T-helper 2 cell treated with Interferon-gamma antibody and Interleukin-4, amounts not matched to agents 5 μg/mL and 100 μg/mL, for 36 hours (primary cell): ENCODE measurements around the gene SPATA21.
A peak's percentile ranks its signal among the peaks of the same experiment; 100 is the strongest.

ENCODE experiments used
- DNase-seq: peaks from one replicate; pipeline ENCODE4 v3.0.0; 2021; ENCODE audit warnings: low spot score
- H3K27ac Mint-ChIP-seq: one replicate; pipeline ENCODE4 v1.8.0; 2021; ENCODE audit warnings: mild to moderate bottlenecking, mixed read lengths
- H3K27me3 Mint-ChIP-seq: one replicate; pipeline ENCODE4 v1.8.0; 2021; ENCODE audit warnings: low read depth, mixed read lengths
- H3K36me3 Mint-ChIP-seq: one replicate; pipeline ENCODE4 v1.8.0; 2021; ENCODE audit warnings: low read depth, mixed read lengths
- H3K4me1 Mint-ChIP-seq: one replicate; pipeline ENCODE4 v1.8.0; 2021; ENCODE audit warnings: low read depth, mixed read lengths
- H3K4me3 Mint-ChIP-seq: one replicate; pipeline ENCODE4 v1.8.0; 2022; ENCODE audit warnings: mild to moderate bottlenecking, moderate library complexity, mixed read lengths
- H3K9me3 Mint-ChIP-seq: one replicate; pipeline ENCODE4 v1.8.0; 2021; ENCODE audit warnings: mixed read lengths

SPATA21 gene

GRCh38 chr1:16422041-16422440 lies 15.2 kb downstream of the SPATA21 start:
- H3K36me3 Mint-ChIP-seq, result no peaks in the 10 kb centered on the region
- H3K9me3 Mint-ChIP-seq, result no peaks in the 10 kb centered on the region
- peaks cover 34% of the 10 kb centered on the region for H3K4me1 Mint-ChIP-seq
- no peak overlapping the region for H3K27ac Mint-ChIP-seq
- DNase-seq, result no peak
- H3K4me3 Mint-ChIP-seq, result no peak overlapping the region
- H3K27me3 Mint-ChIP-seq, result no peaks in the 10 kb centered on the region

- no peaks in the 10 kb centered on the region for H3K36me3 Mint-ChIP-seq
- H3K4me3 Mint-ChIP-seq, result peak overlapping the region; percentile 56
- H3K27me3 Mint-ChIP-seq, result no peaks in the 10 kb centered on the region
- no peaks in the 10 kb centered on the region for H3K9me3 Mint-ChIP-seq
- peak overlapping the region; percentile 95 for H3K27ac Mint-ChIP-seq
- DNase-seq, result no peak
- peaks cover 34% of the 10 kb centered on the region for H3K4me1 Mint-ChIP-seq
Observed at GRCh38 chr1:16421201-16421600, 16.0 kb downstream of the SPATA21 start.

- peak overlapping the region; percentile 56 for H3K4me3 Mint-ChIP-seq
- H3K4me1 Mint-ChIP-seq, result peaks cover 34% of the 10 kb centered on the region
- DNase-seq, result peak; percentile 75
- no peaks in the 10 kb centered on the region for H3K27me3 Mint-ChIP-seq
- H3K36me3 Mint-ChIP-seq, result no peaks in the 10 kb centered on the region
- H3K9me3 Mint-ChIP-seq, result no peaks in the 10 kb centered on the region
- H3K27ac Mint-ChIP-seq, result peak overlapping the region; percentile 95
Observed at GRCh38 chr1:16420424-16421118, 16.7 kb downstream of the SPATA21 start.

GRCh38 chr1:16418823-16419425 lies 18.3 kb downstream of the SPATA21 start:
- peak; percentile 7 for DNase-seq
- Mint-ChIP-seq H3K27ac (peak overlapping the region; percentile 51), H3K27me3 (no peaks in the 10 kb centered on the region), H3K9me3 (no peaks in the 10 kb centered on the region), H3K4me1 (peaks cover 34% of the 10 kb centered on the region), H3K36me3 (no peaks in the 10 kb centered on the region), H3K4me3 (peak overlapping the region; percentile 13)

- no peak for DNase-seq
- Mint-ChIP-seq H3K4me3 (no peak overlapping the region), H3K27me3 (no peaks in the 10 kb centered on the region), H3K27ac (no peak overlapping the region), H3K9me3 (no peaks in the 10 kb centered on the region), H3K36me3 (no peaks in the 10 kb centered on the region), H3K4me1 (peaks cover 5% of the 10 kb centered on the region)
Observed at GRCh38 chr1:16413191-16413590, 24.0 kb downstream of the SPATA21 start.

GRCh38 chr1:16410803-16411202 lies 26.4 kb downstream of the SPATA21 start:
- DNase-seq, result no peak

GRCh38 chr1:16409536-16410152 lies 27.6 kb downstream of the SPATA21 start:
- Mint-ChIP-seq H3K4me1 (peaks cover 2% of the 10 kb centered on the region), H3K4me3 (no peak overlapping the region), H3K9me3 (no peaks in the 10 kb centered on the region), H3K27me3 (no peaks in the 10 kb centered on the region), H3K36me3 (no peaks in the 10 kb centered on the region), H3K27ac (no peak overlapping the region)
- DNase-seq, result no peak

More at GRCh38 chr1:16410803-16411202, 26.4 kb downstream of the SPATA21 start:
- H3K4me3 Mint-ChIP-seq, result no peak overlapping the region
- H3K27ac Mint-ChIP-seq, result no peak overlapping the region
- H3K9me3 Mint-ChIP-seq, result no peaks in the 10 kb centered on the region
- H3K27me3 Mint-ChIP-seq, result no peaks in the 10 kb centered on the region
- peaks cover 2% of the 10 kb centered on the region for H3K4me1 Mint-ChIP-seq
- H3K36me3 Mint-ChIP-seq, result no peaks in the 10 kb centered on the region

GRCh38 chr1:16406868-16407267 lies 30.4 kb downstream of the SPATA21 start:
- H3K27ac Mint-ChIP-seq, result no peak overlapping the region
- H3K4me3 Mint-ChIP-seq, result no peak overlapping the region
- no peaks in the 10 kb centered on the region for H3K9me3 Mint-ChIP-seq
- DNase-seq, result no peak
- no peaks in the 10 kb centered on the region for H3K36me3 Mint-ChIP-seq
- no peaks in the 10 kb centered on the region for H3K4me1 Mint-ChIP-seq
- H3K27me3 Mint-ChIP-seq, result no peaks in the 10 kb centered on the region

- no peaks in the 10 kb centered on the region for H3K27me3 Mint-ChIP-seq
- H3K27ac Mint-ChIP-seq, result no peak overlapping the region
- no peak for DNase-seq
- H3K9me3 Mint-ChIP-seq, result no peaks in the 10 kb centered on the region
- no peaks in the 10 kb centered on the region for H3K36me3 Mint-ChIP-seq
- H3K4me1 Mint-ChIP-seq, result no peaks in the 10 kb centered on the region
- no peak overlapping the region for H3K4me3 Mint-ChIP-seq
Observed at GRCh38 chr1:16405441-16405840, 31.8 kb downstream of the SPATA21 start.

GRCh38 chr1:16402742-16403141 lies 34.5 kb downstream of the SPATA21 start:
- DNase-seq, result no peak
- Mint-ChIP-seq H3K4me1 (no peaks in the 10 kb centered on the region), H3K27me3 (no peaks in the 10 kb centered on the region), H3K36me3 (peaks cover 7% of the 10 kb centered on the region), H3K4me3 (no peak overlapping the region), H3K27ac (no peak overlapping the region), H3K9me3 (no peaks in the 10 kb centered on the region)

- Mint-ChIP-seq H3K36me3 (peaks cover 26% of the 10 kb centered on the region), H3K27ac (no peak overlapping the region), H3K4me3 (no peak overlapping the region)
Observed at GRCh38 chr1:16398371-16398953, 38.8 kb downstream of the SPATA21 start.

GRCh38 chr1:16397120-16397519 lies 40.1 kb downstream of the SPATA21 start:
- H3K9me3 Mint-ChIP-seq, result no peaks in the 10 kb centered on the region
- peaks cover 5% of the 10 kb centered on the region for H3K4me1 Mint-ChIP-seq
- H3K27me3 Mint-ChIP-seq, result no peaks in the 10 kb centered on the region
- no peak overlapping the region for H3K4me3 Mint-ChIP-seq
- DNase-seq, result no peak
- no peak overlapping the region for H3K27ac Mint-ChIP-seq
- peaks cover 32% of the 10 kb centered on the region for H3K36me3 Mint-ChIP-seq

More at GRCh38 chr1:16398371-16398953, 38.8 kb downstream of the SPATA21 start:
- no peaks in the 10 kb centered on the region for H3K4me1 Mint-ChIP-seq
- no peaks in the 10 kb centered on the region for H3K9me3 Mint-ChIP-seq
- H3K27me3 Mint-ChIP-seq, result no peaks in the 10 kb centered on the region
- DNase-seq, result no peak

GRCh38 chr1:16396591-16396990 lies 40.6 kb downstream of the SPATA21 start:
- Mint-ChIP-seq H3K27me3 (no peaks in the 10 kb centered on the region), H3K27ac (no peak overlapping the region), H3K4me3 (no peak overlapping the region), H3K9me3 (no peaks in the 10 kb centered on the region), H3K36me3 (peaks cover 32% of the 10 kb centered on the region), H3K4me1 (peaks cover 7% of the 10 kb centered on the region)
- no peak for DNase-seq

GRCh38 chr1:16394977-16395376 lies 42.2 kb downstream of the SPATA21 start:
- Mint-ChIP-seq H3K4me1 (peaks cover 22% of the 10 kb centered on the region), H3K36me3 (peaks cover 36% of the 10 kb centered on the region), H3K27ac (no peak overlapping the region), H3K9me3 (no peaks in the 10 kb centered on the region), H3K27me3 (no peaks in the 10 kb centered on the region), H3K4me3 (no peak overlapping the region)
- no peak for DNase-seq
